Cerebellar nuclear complex (tissue), 1 donor: Measurements from ENCODE around the gene HIRIP3.
"Not testable (repeated sequence)": the region's sequence is repeated elsewhere in the genome, so short reads cannot be mapped to it uniquely, and the experiment has no call there.

Experiments used
- DNase-seq, 2 experiments: peaks; one replicate each; lab custom pipeline; 2025; lab: John Stamatoyannopoulos, UW

The HIRIP3 gene

GRCh38 chr16:29995324-29995910, at the start of gene HIRIP3:
Gene HIRIP3 (minus strand): TSS chr16:29995617. CDS start chr16:29995605, 12 bp downstream.
- peak in 1 of 2 experiments; percentile 46 for DNase-seq

GRCh38 chr16:30041841-30042240, 46.4 kb upstream of the HIRIP3 start:
- no peak for DNase-seq

DNA sequence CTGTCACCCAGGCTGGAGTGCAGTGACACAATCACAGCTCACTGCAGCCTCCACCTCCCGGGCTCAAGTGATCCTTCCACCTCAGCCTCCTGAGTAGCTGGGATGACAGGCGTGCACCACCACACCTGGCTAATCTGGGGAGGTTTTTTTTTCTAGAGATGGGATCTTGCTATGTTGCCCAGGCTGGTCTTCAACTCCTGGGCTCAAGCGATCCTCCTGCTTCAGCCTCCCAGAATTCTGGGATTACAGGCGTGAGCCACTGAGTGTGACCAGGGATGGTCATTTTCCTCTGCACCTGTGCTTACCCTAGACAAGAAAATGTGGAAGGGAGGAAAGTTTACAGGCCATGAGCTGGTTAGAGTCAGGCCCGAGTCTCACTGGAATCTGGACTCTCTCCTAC, 45.3 kb upstream of the HIRIP3 start:
- DNase-seq: not testable (repeated sequence)

DNA sequence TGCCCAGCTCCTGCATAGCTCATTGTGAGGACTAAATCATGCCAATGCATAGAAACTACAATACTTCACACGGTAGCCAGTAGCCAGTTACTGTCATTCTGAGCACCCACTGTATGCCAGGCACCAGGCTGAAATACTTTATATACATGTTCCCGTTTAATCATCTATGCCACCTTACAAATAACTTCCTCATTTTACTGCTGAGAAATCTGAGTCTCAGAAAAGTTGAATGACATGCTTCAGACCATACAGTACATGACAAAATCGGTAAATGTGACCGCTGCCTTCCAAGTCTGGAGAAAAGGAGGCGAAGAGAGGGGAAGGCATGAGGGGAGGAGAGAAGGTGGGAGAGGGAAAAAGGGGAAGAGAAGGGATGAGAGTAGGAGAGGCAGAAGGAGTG, 44.8 kb upstream of the HIRIP3 start:
- no peak for DNase-seq

DNA sequence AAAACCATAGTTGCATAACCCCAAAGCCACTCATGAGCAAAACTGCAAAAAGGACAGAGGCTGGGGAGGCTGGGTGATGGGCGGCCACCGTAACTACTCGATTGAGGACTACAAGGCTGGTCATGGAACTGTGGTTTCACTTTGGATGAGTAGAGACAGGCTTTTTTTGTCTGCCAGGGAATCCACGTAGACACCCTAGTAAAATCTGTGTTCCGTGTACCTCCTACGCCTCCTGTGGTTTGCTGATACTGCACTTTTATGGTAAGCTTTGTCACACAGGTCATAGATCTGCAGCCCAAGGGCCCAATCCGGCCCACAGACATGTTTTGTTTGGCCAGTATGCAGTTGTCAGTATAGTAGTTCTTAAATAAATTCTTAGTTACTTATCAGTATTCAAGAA, 37.9 kb upstream of the HIRIP3 start:
- DNase-seq: no peak

DNA sequence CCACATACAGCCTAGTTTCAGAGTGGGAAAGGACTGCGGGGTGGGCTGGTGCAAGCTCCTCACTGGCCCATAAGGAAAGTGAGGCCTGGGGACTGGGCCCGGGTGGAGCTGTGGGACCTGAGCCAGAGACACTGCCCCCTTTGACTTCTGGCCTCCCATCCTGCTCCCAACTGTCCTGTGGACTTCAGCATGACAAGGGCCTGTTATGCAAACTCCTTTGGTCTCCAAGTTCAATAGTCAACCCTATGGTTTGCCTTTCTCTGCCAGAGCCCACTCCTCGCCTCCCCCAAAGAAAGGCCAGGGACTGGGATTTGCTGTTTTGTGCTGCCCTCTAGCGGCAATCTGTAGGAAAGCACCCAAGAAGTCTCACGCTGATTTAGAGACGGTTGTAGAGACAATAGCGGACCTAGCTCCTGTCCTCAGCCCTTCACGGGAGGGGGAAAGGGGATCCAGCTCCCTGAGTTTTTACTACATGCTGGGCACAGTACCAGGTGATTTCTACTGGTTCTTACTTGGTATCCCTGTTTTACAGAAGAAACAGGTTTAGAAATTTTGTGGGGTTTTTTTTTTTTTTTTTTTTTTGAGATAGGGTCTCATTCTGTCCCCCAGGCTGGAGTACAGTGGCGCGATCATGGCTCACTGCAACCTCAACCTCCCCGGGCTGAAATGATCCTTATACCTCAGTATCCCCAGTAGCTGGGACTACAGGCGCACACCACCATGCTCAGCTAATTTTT, 36.8 kb upstream of the HIRIP3 start:
- peak in 1 of 2 experiments; percentile 36 for DNase-seq

GRCh38 chr16:30031477-30031918, 36.1 kb upstream of the HIRIP3 start:
- no peak for DNase-seq

- DNase-seq: peak in 1 of 2 experiments; percentile 53
Observed at GRCh38 chr16:30030841-30031413, 35.5 kb upstream of the HIRIP3 start, which contains the start of gene TLCD3B. Gene TLCD3B (minus strand): TSS chr16:30031271. CDS start chr16:30030527, 744 bp downstream.

GRCh38 chr16:30030011-30030685, 34.7 kb upstream of the HIRIP3 start:
- DNase-seq: peak in 1 of 2 experiments; percentile 17

DNA sequence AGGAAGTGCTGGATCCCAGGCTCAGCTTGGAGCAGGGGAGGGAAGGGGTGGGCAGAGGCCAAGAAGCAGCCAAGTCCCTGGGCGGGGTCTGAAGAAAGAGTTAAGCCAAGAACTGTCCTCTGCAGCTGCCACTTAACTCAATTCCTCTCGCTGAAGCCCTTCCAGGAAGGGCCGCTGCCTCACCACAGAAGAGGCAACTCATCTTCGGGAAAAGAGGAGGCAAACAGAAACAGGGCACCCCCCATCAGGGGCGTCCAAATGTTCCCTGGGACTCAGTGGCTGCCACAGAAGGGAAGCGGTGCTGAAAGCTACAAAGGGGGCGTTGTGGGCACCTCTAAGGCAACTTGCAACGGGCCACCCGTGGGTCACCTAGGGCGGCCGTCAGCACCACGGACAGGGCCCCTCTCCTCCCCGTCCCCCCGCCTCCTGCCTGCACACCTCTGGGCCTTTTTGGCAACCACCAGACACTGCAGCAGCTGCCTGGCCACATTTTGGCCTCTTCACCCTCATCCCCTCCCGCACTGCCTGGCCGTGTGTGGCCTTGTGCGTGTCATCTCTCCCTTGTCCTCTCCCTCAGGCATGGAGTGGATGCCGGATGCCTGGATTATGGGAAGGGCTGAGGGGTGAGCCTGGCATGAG, 33.1 kb upstream of the HIRIP3 start:
- DNase-seq: no peak

GRCh38 chr16:30027588-30028437, 32.4 kb upstream of the HIRIP3 start:
- no peak for DNase-seq

- no peak for DNase-seq
Observed at GRCh38 chr16:30026449-30026848, 31.0 kb upstream of the HIRIP3 start.

GRCh38 chr16:30025574-30025973, 30.2 kb upstream of the HIRIP3 start:
- DNase-seq: no peak

DNA sequence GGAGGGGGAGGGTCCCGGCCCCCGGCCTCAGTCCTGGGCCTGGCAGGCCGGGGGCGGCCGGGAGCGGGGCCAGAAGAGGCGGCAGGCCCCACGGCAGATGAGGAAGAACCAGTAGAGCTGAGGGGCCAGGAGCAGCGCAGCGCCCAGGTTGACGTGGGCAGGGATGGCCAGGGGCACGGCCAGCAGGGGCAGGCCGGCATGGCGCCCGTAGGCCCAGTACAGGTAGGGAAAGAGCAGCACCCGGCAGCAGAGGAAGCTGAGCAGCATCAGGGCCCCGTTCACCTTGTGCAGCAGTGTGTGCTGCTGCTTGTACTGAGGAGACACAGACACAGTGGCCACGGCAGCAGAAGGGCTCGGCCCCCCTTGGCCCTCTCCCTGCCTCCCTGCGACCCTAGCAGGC, 29.7 kb upstream of the HIRIP3 start:
- no peak for DNase-seq

DNA sequence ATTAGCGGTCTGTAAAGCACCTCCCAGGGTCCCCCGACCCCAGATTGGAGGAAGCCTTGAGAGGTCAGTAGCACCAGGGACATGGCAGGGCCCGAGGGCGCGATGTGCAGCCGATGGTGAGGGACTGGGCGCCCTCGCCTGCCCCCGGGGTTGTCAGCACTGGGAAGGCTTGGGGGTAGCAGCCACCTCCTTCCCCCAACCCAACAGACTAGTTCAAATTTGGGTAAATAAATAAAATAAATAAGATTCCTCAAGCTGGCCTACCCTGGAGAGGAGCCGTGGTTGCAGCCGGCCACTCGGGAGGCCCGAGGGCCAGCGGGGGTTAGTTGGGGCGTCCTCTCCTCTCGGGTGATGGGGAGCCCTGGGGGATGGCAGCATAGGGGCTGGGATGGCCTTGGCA, 29.0 kb upstream of the HIRIP3 start:
- no peak for DNase-seq

- no peak for DNase-seq
Observed at GRCh38 chr16:30023586-30023985, 28.2 kb upstream of the HIRIP3 start.

DNA sequence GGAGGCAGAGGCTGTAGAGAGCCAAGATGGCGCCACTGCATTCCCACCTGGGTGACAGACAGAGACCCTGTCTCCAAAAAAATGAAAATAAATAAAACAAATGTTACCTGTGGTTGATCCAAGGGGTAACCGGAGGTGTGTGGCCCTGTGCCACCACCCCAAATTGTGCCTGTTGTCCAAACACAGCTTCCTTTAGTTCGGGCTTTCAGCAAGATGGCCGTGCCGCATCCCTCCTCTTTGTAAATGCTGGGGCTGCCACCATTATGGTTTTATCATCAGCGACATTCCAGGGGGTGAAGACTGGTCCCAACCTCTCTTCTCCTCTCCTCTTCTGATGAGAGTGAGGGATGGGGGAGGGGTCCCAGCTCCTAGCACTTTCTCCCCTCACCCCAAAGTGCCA, 27.5 kb upstream of the HIRIP3 start, which contains the start of gene C16orf92:
TSS of gene C16orf92 (plus strand) at position 312 of the 400 bp plus-strand sequence. CDS start 143 bp downstream, outside the sequence.
- no peak for DNase-seq

DNA sequence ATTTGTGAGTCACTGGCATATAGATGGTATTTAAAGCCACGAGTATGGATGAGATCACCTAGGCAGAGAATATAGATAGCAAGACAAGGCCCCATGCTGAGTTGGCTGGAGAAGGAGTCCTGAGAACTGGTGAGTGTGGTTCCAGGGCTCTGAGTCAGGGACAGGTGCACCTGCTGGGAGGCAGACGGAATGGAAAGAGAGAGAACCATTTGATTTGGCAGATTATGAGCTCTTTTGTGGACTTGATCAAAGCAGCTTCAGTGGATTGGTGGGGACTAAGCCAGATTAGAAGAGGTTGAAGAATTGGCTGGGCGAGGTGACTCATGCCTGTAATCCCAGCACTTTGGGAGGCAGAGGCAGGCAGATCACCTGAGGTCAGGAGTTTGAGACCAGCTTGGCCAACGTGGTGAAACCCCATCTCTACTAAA, 23.3 kb upstream of the HIRIP3 start:
- DNase-seq: no peak

GRCh38 chr16:30017937-30018336, 22.5 kb upstream of the HIRIP3 start:
- not testable (repeated sequence) for DNase-seq

DNA sequence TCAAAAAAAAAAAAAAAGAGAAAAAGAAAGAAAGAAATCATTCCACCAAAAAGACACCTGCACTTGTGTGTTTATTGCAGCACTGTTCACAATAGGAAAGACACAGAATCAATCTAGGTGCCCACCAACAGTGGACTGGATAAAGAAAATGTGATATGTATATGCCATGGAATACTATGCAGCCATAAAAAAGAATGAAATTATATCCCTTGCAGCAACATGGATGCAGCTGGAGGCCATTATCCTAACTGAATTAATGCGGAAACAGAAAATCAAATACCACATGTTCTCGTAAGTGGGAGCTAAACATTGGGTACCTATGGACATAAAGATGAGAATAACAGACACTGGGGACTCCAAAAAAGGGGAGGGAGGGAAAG, 21.9 kb upstream of the HIRIP3 start:
- no peak for DNase-seq
